Colonic mucosa (tissue), 4 donors: ENCODE results near the gene MYB. TPM values are rescaled to one million over a fixed set of nuclear protein-coding genes. Genes with fewer than 3 reads are reported as not detected.
A peak's percentile ranks its signal among the peaks of the same experiment; 100 is the strongest.

ENCODE experiments used
- DNase-seq: peaks from one replicate; pipeline ENCODE4 v3.0.0-alpha.2; 2020
- H3K27ac ChIP-seq: fragments of 200-600 bp; one replicate; pipeline ENCODE4 v1.8.0; 2021
- H3K27me3 ChIP-seq: fragments of 200-600 bp; one replicate; pipeline ENCODE4 v1.8.0; 2021
- H3K36me3 ChIP-seq: fragments of 200-600 bp; one replicate; pipeline ENCODE4 v1.8.0; 2021
- H3K4me1 ChIP-seq: fragments of 200-600 bp; one replicate; pipeline ENCODE4 v1.8.0; 2021; ENCODE audit warnings: mild to moderate bottlenecking
- H3K4me3 ChIP-seq: fragments of 200-600 bp; one replicate; pipeline ENCODE4 v1.8.0; 2021
- H3K9ac ChIP-seq, 2 donors: one replicate each; pipeline ENCODE4 v1.7.0; 2013; ENCODE audit warnings: control low read depth in 2 of 2, low read depth in 2 of 2, low read length in 2 of 2
- H3K9me3 ChIP-seq: fragments of 200-600 bp; one replicate; pipeline ENCODE4 v1.8.0; 2021
- CTCF ChIP-seq: fragments of 200-600 bp; IDR thresholded peaks from one replicate; pipeline ENCODE4 v1.8.0; 2022; ENCODE audit warnings: antibody characterized with exemption, mild to moderate bottlenecking
- intact Hi-C: fragments of 100-400 bp; cut with DNase I; formaldehyde crosslinking; loops from one replicate; pipeline ENCODE4 v1.14.1; 2022
- total RNA-seq, 2 donors: library from RNA; stranded (reverse); fragmentation: NEBNext Ultra II Directional in 1 of 2; extraction: Animal tissue kit (Norgen Biotek cat#: 25700) in 1 of 2; gene quantifications; one replicate each; pipeline ENCODE4 v1.2.1, GENCODE V29; 2021
- donor health status: healthy.
- donor health status: DM: no; HTN: no; CAD: no.
- donor health status: DM: no; HTN: no; CAD: no.

MYB gene
- total RNA-seq, 2 donors from 2014 or later: 67.2 to 78.0 TPM

GRCh38 chr6:135210632-135211305 lies 29.7 kb downstream of the MYB start:
- H3K36me3 ChIP-seq: no peaks in the 10 kb centered on the region
- DNase-seq: no peak
- intact Hi-C loops: no loop called here
- H3K27ac ChIP-seq: no peak overlapping the region
- H3K4me3 ChIP-seq: no peak overlapping the region
- H3K27me3 ChIP-seq: no peaks in the 10 kb centered on the region
- no peaks in the 10 kb centered on the region for H3K4me1 ChIP-seq
- H3K9ac ChIP-seq: no peak overlapping the region
- no peak for TF ChIP-seq CTCF
- no peaks in the 10 kb centered on the region for H3K9me3 ChIP-seq

GRCh38 chr6:135211306-135211702 lies 30.2 kb downstream of the MYB start:
- Histone ChIP-seq H3K27ac (no peak overlapping the region), H3K9me3 (no peaks in the 10 kb centered on the region), H3K36me3 (no peaks in the 10 kb centered on the region), H3K27me3 (no peaks in the 10 kb centered on the region), H3K4me1 (no peaks in the 10 kb centered on the region), H3K4me3 (no peak overlapping the region), H3K9ac (no peak overlapping the region)
- DNase-seq: no peak
- intact Hi-C loops: no loop called here
- TF ChIP-seq CTCF: no peak

GRCh38 chr6:135212020-135212806 lies 31.1 kb downstream of the MYB start:
- TF ChIP-seq CTCF: no peak
- H3K4me1 ChIP-seq: no peaks in the 10 kb centered on the region
- H3K9ac ChIP-seq: peak overlapping the region in 1 of 2 donors; percentile 26
- H3K27ac ChIP-seq: no peak overlapping the region
- no peak for DNase-seq
- no peak overlapping the region for H3K4me3 ChIP-seq
- intact Hi-C loops: no loop called here
- no peaks in the 10 kb centered on the region for H3K36me3 ChIP-seq
- H3K9me3 ChIP-seq: no peaks in the 10 kb centered on the region
- no peaks in the 10 kb centered on the region for H3K27me3 ChIP-seq

GRCh38 chr6:135212935-135213334 lies 31.8 kb downstream of the MYB start:
- Histone ChIP-seq H3K4me3 (no peak overlapping the region), H3K9me3 (no peaks in the 10 kb centered on the region), H3K9ac (no peak overlapping the region), H3K36me3 (no peaks in the 10 kb centered on the region), H3K4me1 (no peaks in the 10 kb centered on the region), H3K27me3 (no peaks in the 10 kb centered on the region), H3K27ac (no peak overlapping the region)
- no peak for TF ChIP-seq CTCF
- DNase-seq: no peak
- intact Hi-C loops: no loop called here

- Histone ChIP-seq H3K9me3 (no peaks in the 10 kb centered on the region), H3K9ac (no peak overlapping the region), H3K4me3 (no peak overlapping the region), H3K27ac (no peak overlapping the region), H3K36me3 (no peaks in the 10 kb centered on the region), H3K27me3 (no peaks in the 10 kb centered on the region), H3K4me1 (no peaks in the 10 kb centered on the region)
- intact Hi-C loops: no loop called here
- DNase-seq: no peak
- no peak for TF ChIP-seq CTCF
These were observed 32.5 kb downstream of the MYB start for GRCh38 chr6:135213616-135214015.
